Thyroid gland (tissue), 4 donors: ENCODE results near the gene PHF14. TPM values are rescaled to one million over a fixed set of nuclear protein-coding genes. Genes with fewer than 3 reads are reported as not detected.
A peak's percentile ranks its signal among the peaks of the same experiment; 100 is the strongest.
"Not testable (repeated sequence)": the region's sequence is repeated elsewhere in the genome, so short reads cannot be mapped to it uniquely, and the experiment has no call there.

Experiments used
- DNase-seq, 2 donors: peaks; one replicate each; pipeline ENCODE4 v3.0.0-alpha.2; 2019
- H3K27ac ChIP-seq, 3 donors: fragments of 200-600 bp; sonication (generic); 1 replicate in 2 of 3; 2 replicates in 1 of 3; pipeline ENCODE4 v1.5.1; 2016 to 2019; ENCODE audit warnings: mild to moderate bottlenecking in 1 of 3, moderate library complexity in 1 of 3
- H3K27me3 ChIP-seq: fragments of 200-600 bp; sonication (generic); one replicate; pipeline ENCODE4 v1.5.1; 2019
- H3K36me3 ChIP-seq, 2 donors: fragments of 200-600 bp; sonication (generic); one replicate each; pipeline ENCODE4 v1.5.1; 2016 to 2019
- H3K4me1 ChIP-seq, 2 donors: fragments of 200-600 bp; sonication (generic); one replicate each; pipeline ENCODE4 v1.5.1; 2017 to 2019
- H3K4me3 ChIP-seq, 3 donors: fragments of 200-600 bp; sonication (generic); replicated peaks in 1 of 3; 1 replicate in 2 of 3; 2 replicates in 1 of 3; pipeline ENCODE4 v1.5.1; 2016; ENCODE audit warnings: mild to moderate bottlenecking in 1 of 3
- H3K9me3 ChIP-seq: fragments of 200-600 bp; sonication (generic); one replicate; pipeline ENCODE4 v1.5.1; 2017
- POLR2A ChIP-seq, 2 donors: fragments of 450-650 bp; IDR thresholded peaks; one replicate each; pipeline ENCODE4 v1.6.1; 2017; ENCODE audit warnings: antibody characterized with exemption in 2 of 2, mild to moderate bottlenecking in 2 of 2, moderate library complexity in 1 of 2
- WGBS, 2 donors: methylation state at CpG; one replicate each; pipeline ENCODE4 v1.1.5; 2017; 5-methylcytosine and 5-hydroxymethylcytosine counted together
- intact Hi-C: fragments of 100-400 bp; cut with DNase I; formaldehyde crosslinking; loops from one replicate; pipeline ENCODE4 v1.15.1; 2023
- total RNA-seq, 4 donors: library from RNA; depleted of rRNA; stranded (reverse); fragments of >200 nt; gene quantifications; one replicate each; pipeline ENCODE4 v1.2.3, GENCODE V29; 2016
- TF ChIP-seq, protein P1 (sequence below), 6 experiments: fragments of 200-600 bp in 3 of 6; fragments of 450-650 bp in 3 of 6; sonication (generic) in 3 of 6; IDR thresholded peaks; one replicate each; pipeline ENCODE4 v1.5.1; 2016 to 2019; ENCODE audit warnings: antibody characterized with exemption in 6 of 6, mild to moderate bottlenecking in 2 of 6, inconsistent platforms in 1 of 6, moderate library complexity in 1 of 6

The PHF14 gene
- total RNA-seq, 4 donors from 2014 or later, result 30.9 to 46.3 (median 36.8) TPM

DNA sequence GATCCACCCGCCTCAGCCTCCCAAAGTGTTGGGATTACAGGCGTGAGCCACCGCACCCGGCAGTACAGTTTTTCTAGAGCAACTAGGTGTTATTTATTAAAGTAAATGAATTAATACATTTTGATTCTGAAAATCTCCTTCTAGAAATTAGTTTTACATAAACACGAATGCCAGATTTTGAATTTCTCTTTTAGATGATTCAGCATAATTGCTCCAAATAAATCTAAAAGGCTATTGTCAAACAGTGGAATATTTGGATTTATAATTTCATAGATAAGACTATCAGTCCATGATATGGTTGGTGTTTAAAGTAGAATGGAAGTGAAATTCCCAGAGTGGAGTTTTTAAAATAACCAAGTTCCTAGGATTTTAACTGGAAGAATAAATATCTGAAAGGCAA lies 1.5 kb upstream of the PHF14 start:
- no peaks in the 10 kb centered on the region for H3K9me3 ChIP-seq
- no peak overlapping the region for H3K27ac ChIP-seq
- WGBS, 2 donors, result 95 to 96% methylated on average over 5 of the region's 5 CpGs
- intact Hi-C loops, result no loop called here
- H3K27me3 ChIP-seq, result no peaks in the 10 kb centered on the region
- TF ChIP-seq POLR2A (IDR thresholded peaks at IDR 0.05), result no peak
- TF ChIP-seq, protein P1, sequence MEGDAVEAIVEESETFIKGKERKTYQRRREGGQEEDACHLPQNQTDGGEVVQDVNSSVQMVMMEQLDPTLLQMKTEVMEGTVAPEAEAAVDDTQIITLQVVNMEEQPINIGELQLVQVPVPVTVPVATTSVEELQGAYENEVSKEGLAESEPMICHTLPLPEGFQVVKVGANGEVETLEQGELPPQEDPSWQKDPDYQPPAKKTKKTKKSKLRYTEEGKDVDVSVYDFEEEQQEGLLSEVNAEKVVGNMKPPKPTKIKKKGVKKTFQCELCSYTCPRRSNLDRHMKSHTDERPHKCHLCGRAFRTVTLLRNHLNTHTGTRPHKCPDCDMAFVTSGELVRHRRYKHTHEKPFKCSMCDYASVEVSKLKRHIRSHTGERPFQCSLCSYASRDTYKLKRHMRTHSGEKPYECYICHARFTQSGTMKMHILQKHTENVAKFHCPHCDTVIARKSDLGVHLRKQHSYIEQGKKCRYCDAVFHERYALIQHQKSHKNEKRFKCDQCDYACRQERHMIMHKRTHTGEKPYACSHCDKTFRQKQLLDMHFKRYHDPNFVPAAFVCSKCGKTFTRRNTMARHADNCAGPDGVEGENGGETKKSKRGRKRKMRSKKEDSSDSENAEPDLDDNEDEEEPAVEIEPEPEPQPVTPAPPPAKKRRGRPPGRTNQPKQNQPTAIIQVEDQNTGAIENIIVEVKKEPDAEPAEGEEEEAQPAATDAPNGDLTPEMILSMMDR (IDR thresholded peaks at IDR 0.05), result no peak
- no peak overlapping the region for H3K4me3 ChIP-seq
- peaks cover 4 to 11% of the 10 kb centered on the region in 2 donors for H3K4me1 ChIP-seq
- no peaks in the 10 kb centered on the region for H3K36me3 ChIP-seq
- DNase-seq, result no peak

DNA sequence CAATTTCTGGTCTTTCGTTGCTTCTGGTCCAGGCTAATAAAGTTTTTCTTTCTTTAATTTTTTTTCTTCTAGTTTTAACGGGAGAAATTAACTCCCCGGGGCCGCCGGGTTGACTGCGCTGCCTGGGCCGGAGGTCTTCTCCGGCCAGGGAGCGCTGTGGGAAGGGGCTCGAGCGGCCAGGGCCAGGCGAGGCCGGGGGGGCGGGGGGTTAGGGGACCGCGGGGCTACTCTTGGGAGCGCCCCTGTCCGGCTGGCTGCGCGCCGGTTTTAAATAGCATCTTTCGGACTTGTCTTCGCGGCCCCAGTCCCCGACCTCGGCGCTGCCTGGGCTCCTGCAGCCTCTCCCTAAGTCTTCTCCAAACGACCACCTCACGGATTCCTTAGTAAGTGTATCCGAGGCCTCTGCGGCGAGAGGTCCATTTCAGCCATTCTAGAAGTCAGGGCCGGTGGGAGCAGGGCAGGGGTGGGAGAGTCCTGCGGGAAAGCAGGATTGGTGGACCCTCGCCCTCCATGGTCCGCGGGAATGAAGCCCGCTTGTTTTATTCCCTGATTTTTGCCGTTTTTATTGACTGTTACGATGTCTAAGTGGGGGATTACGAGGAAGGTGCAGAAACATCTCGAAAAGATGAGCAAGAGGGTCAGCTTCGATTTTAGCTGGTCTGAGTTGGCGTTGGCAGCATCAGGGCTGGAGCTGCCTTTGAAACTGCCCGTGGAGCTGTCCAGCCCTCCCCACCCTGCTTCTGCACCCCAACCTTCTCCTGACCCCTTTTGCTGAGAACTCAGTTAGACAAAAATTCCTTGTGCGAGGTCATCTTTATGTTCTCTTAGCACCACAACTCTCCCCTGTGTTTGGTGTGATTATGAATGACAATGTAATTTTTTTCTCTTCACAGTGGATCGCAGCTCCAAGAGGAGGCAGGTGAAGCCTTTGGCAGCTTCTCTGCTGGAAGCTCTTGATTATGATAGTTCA lies 555 bp downstream of the PHF14 start:
- peak; percentile 27 to 37 for DNase-seq
- intact Hi-C loops, result no loop called here
- 1 to 2% methylated on average over 27 to 47 of the region's 47 CpGs for WGBS, 2 donors

DNA sequence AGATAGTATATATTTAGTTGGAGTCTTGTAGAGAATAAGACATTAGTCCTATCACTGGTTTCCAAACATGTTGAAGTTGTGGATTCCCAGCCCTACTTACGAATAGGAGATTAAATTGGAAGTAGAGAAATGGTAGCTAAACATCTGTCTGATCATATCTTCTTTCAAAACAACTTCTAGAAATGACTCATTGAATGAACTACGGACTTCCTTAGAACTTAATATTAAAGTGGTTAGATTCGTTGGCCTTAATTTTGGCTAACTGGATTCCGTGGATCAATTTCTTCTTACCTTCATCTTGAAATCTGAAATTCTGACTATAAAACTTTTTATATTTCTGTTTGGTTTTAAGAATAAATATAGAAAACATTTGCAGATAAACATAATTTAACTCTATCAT lies 3.4 kb downstream of the PHF14 start:
- no peak for TF ChIP-seq POLR2A (IDR thresholded peaks at IDR 0.05)
- TF ChIP-seq, protein P1 (IDR thresholded peaks at IDR 0.05), result no peak
- intact Hi-C loops, result no loop called here

More for the DNA sequence above, 555 bp downstream of the PHF14 start:
- Histone ChIP-seq H3K27me3 (no peaks in the 10 kb centered on the region), H3K4me1 (peaks cover 4 to 11% of the 10 kb centered on the region in 2 donors), H3K36me3 (no peaks in the 10 kb centered on the region), H3K4me3 (peak overlapping the region; percentile 81 to 97 (median 86)), H3K27ac (peak overlapping the region; percentile 72 to 87 (median 78)), H3K9me3 (no peaks in the 10 kb centered on the region)
- TF ChIP-seq, protein P1 (IDR thresholded peaks at IDR 0.05), result no peak
- TF ChIP-seq POLR2A (IDR thresholded peaks at IDR 0.05), result no peak

DNA sequence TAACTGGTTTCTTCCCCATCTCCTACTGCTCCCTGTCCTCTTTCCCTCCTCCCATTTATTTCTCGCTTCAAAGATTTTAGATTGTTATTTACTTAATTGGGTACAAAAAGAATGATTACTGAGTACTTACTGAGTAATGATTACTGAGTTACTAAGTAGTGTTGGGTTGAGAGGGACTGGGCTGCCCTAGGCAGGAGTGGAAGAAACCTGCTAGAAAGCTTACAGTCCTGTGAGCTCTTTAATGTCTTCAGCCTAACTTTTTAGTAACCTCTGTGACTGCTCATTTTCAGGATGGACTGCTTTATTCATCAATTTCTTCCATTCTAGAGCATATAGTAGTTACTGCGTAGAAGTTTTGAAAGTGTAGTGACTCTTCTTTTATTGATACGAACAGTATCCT lies 7.6 kb downstream of the PHF14 start:
- Histone ChIP-seq H3K9me3 (no peaks in the 10 kb centered on the region), H3K4me3 (no peak overlapping the region), H3K4me1 (no peaks in the 10 kb centered on the region), H3K27ac (no peak overlapping the region), H3K27me3 (no peaks in the 10 kb centered on the region), H3K36me3 (peaks cover 0 to 3% of the 10 kb centered on the region in 2 donors)
- DNase-seq, result no peak
- intact Hi-C loops, result no loop called here
- 98% methylated on average over 3 of the region's 3 CpGs for WGBS, 2 donors
- no peak for TF ChIP-seq POLR2A (IDR thresholded peaks at IDR 0.05)
- TF ChIP-seq, protein P1 (IDR thresholded peaks at IDR 0.05), result no peak

More for the DNA sequence above, 3.4 kb downstream of the PHF14 start:
- WGBS, 2 donors, result 83% methylated on average over 4 of the region's 4 CpGs
- no peak for DNase-seq
- peaks cover 4 to 11% of the 10 kb centered on the region in 2 donors for H3K4me1 ChIP-seq
- no peaks in the 10 kb centered on the region for H3K9me3 ChIP-seq
- no peaks in the 10 kb centered on the region for H3K27me3 ChIP-seq
- no peak overlapping the region for H3K4me3 ChIP-seq
- H3K27ac ChIP-seq, result no peak overlapping the region
- H3K36me3 ChIP-seq, result no peaks in the 10 kb centered on the region

DNA sequence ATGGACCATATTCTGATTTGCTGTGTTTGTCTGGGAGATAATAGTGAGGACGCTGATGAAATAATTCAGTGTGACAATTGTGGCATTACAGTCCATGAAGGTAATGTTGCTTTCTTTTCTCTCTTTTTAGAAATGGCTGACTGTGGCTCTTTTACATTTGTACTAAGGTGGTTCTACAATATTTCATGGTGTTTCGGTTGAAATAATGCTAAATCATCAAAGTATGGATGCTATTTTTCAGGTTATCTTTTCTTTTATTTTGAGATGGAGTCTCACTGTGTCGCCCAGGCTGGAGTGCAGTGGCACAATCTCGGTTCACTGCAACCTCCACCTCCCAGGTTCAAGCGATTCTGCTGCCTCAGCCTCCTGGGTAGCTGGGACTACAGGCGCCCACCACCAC lies 17.1 kb downstream of the PHF14 start:
- H3K4me3 ChIP-seq, DNase-seq, H3K36me3 ChIP-seq, H3K4me1 ChIP-seq, H3K27ac ChIP-seq, H3K9me3 ChIP-seq, H3K27me3 ChIP-seq, intact Hi-C loops: not testable (repeated sequence)
- whole genome bisulfite sequencing, 2 donors, result 96 to 98% methylated on average over 6 of the region's 6 CpGs

DNA sequence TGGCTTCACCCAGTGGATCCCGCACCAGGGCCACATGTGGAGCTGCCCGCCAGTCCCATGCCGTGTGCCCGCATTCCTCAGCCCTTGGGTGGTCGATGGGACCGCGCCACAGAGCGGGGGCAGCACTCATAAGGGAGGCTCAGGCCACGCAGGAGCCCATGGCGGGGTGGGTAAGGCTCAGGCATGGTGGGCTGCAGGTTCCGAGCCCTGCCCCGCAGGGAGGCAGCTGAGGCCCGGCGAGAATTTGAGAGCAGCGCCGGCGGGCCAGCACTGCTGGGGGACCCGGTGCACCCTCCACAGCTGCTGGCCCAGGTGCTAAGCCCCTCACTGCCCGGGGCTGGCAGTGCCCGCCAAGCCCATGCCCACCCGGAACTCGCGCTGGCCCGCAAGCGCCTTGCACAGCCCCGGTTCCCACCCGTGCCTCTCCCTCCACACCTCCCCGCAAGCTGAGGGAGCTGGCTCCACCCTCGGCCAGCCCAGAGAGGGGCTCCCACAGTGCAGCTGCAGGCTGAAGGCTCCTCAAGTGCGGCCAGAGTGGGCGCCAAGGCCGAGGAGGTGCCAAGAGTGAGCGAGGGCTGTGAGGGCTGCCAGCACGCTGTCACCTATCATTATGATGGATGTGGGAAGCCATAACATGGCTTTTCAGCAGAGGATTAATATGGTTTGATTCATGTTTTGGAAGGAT lies 22.0 kb downstream of the PHF14 start:
- DNase-seq, intact Hi-C loops, H3K9me3 ChIP-seq, H3K36me3 ChIP-seq, H3K27me3 ChIP-seq, H3K4me1 ChIP-seq, H3K27ac ChIP-seq, H3K4me3 ChIP-seq: not testable (repeated sequence)
- 96 to 100% methylated on average over 12 to 20 of the region's 34 CpGs for WGBS, 2 donors
